PFSK-1 (cell line): ENCODE measurements around the gene COP1.

ENCODE experiments used
- POLR2AphosphoS5 ChIP-seq: IDR thresholded peaks from 2 replicates; pipeline ENCODE4 v1.6.1; 2012; ENCODE audit warnings: low read depth, mild to moderate bottlenecking, control low read depth, low read length, moderate library complexity
- REST ChIP-seq, 2 experiments: IDR thresholded peaks; 2 replicates each; pipeline versions ENCODE4 v1.6.1 to v1.8.0; 2011 to 2012; ENCODE audit warnings: low read depth in 2 of 2, low read length in 2 of 2, control low read depth in 1 of 2, inconsistent platforms in 1 of 2, mild to moderate bottlenecking in 1 of 2, moderate library complexity in 1 of 2; ENCODE audit not compliant: insufficient read depth in 1 of 2
- TAF1 ChIP-seq: IDR thresholded peaks from 2 replicates; pipeline ENCODE4 v1.6.1; 2012; ENCODE audit warnings: low read length, control low read depth, borderline replicate concordance; ENCODE audit not compliant: insufficient read depth

GRCh38 chr1:176134666-176135065 lies 72.4 kb downstream of the COP1 start:
- no peak for TF ChIP-seq POLR2AphosphoS5
- no peak for TF ChIP-seq REST (IDR thresholded peaks at IDR 0.05; ENCODE audit: insufficient read depth in 1 of 2, low read depth in 2 of 2, low read length in 2 of 2)
- TF ChIP-seq TAF1, result no peak
